Measurements from ENCODE around the gene NXPH3.

The NXPH3 gene

GRCh38 chr17:49576088-49576916 lies 631 bp downstream of the NXPH3 start:
- DNase-seq (ENCODE audit: low read depth): no peak

GRCh38 chr17:49576917-49577649 lies 1.4 kb downstream of the NXPH3 start:
- DNase-seq (ENCODE audit: low read depth): no peak

GRCh38 chr17:49577650-49577934 lies 1.9 kb downstream of the NXPH3 start:
- DNase-seq (ENCODE audit: low read depth): no peak

DNA sequence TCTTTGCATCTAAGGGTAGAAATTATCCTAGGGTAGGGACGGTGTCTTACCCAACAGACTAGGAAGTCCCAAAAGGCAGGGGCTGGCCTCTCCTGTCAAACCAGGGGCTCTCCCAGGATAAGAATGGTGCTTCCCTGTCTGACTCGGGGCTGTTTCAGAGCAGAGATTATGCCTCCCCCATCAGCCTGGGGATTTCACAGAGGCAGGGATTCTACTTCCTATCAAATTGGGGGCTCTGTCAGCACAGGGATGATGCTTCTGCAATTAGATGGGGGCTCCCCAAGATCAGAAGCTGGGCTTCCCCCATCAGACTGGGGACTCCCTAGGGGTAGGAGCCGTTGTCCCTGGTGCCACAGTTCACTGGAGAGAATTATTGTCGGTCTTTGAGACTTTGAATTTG lies 2.3 kb downstream of the NXPH3 start:
- no peak for DNase-seq (ENCODE audit: low read depth)

- no peak for DNase-seq (ENCODE audit: low read depth)
Measured at GRCh38 chr17:49578414-49578813, 2.7 kb downstream of the NXPH3 start.

DNA sequence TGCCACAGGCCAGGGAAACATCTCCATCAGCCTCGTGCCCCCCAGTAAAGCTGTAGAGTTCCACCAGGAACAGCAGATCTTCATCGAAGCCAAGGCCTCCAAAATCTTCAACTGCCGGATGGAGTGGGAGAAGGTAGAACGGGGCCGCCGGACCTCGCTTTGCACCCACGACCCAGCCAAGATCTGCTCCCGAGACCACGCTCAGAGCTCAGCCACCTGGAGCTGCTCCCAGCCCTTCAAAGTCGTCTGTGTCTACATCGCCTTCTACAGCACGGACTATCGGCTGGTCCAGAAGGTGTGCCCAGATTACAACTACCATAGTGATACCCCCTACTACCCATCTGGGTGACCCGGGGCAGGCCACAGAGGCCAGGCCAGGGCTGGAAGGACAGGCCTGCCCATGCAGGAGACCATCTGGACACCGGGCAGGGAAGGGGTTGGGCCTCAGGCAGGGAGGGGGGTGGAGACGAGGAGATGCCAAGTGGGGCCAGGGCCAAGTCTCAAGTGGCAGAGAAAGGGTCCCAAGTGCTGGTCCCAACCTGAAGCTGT lies 3.4 kb downstream of the NXPH3 start:
- DNase-seq (ENCODE audit: low read depth): no peak

- no peak for DNase-seq (ENCODE audit: low read depth)
Measured at GRCh38 chr17:49579522-49579921, 3.9 kb downstream of the NXPH3 start.

DNA sequence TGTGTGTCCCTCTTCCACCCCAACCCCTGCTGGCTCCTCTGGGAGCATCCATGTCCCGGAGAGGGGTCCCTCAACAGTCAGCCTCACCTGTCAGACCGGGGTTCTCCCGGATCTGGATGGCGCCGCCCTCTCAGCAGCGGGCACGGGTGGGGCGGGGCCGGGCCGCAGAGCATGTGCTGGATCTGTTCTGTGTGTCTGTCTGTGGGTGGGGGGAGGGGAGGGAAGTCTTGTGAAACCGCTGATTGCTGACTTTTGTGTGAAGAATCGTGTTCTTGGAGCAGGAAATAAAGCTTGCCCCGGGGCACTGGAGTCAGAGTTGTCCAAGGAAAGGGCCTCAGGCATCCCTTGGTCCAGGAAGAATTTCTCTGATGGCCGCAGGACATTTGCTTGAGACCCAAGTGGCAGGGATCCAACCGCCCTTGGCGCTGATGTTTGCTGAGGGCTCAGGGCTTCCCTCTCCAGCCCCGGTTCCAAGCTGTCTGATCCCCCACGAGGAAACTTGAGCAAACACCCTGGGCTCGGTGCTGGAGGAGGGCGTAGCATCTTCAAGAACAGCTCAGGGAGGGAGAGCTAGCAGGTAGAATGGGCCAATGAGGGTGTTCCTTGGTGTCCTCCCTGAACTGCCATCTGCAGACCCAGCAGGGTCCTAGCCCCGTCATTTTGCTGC lies 4.5 kb downstream of the NXPH3 start:
- no peak for DNase-seq (ENCODE audit: low read depth)

- no peak for DNase-seq (ENCODE audit: low read depth)
Measured at GRCh38 chr17:49580981-49581647, 5.4 kb downstream of the NXPH3 start.

DNA sequence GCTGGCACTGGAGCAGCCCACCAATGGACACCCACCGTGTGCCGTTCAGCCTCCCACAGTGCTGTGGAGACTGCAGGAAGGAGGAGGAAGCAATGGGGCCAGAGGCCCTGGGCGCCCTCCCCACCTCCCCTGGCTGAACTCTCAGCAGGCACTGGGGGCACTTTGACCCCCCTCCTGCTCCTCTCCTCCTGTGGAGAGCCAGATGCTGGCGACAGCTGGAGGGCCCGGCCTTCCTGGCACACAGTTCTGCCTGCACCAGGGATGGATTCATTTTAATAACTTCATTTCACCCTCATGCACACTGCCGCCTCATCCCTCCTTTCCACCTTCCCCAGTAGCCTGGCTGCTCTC lies 6.0 kb downstream of the NXPH3 start:
- DNase-seq (ENCODE audit: low read depth): no peak

DNA sequence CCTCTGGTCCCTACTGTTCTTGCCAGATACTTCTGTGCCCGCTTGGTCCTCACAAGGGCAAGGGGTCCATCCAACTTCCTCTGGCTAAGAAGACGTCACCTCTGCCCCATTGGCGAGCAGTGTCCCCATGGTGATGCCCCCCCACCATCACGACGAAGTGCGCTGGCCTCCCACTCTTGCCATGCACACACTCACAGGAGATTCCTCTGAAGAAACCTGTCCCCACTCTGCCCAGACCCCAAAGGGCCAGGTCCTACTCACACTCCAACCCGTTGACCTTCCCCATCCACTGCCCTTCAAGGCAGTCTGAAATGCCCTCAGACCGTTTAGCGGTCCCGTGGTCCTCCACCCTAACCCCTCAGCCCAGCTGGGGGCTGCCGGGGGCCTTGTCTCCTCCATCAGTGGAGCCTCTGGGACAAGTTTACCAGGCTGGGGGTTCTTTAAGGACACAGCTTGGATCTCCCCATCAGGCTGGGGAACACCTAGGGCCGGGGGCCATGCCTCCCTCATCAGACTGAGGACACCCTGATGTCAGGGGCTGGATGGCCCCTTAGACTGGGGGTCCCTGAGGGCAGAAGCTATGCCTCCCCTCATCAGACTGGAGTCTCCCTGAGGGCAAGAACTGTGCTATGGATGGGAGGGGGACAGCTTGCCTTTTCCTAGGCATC lies 6.5 kb downstream of the NXPH3 start:
- no peak for DNase-seq (ENCODE audit: low read depth)

DNA sequence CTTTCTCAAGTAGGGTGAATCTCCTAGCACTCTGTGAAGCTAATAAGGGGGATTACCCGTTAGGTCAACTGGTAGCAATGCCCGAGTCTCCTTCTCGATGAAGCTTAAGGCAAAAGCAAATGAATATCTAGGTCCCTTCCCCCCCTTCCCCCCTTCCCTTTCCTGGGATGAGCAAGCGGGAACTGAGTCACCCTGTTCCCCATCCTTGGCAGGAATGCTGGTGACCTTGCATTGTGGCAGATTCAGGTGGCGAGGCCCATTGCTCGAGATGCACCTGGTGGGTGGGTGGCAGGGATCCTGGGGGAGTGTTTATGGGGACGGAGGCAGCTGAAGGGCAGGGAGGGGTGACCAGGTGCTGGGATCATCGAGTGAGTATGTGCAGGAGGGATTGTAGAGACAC lies 7.1 kb downstream of the NXPH3 start:
- no peak for DNase-seq (ENCODE audit: low read depth)

DNA sequence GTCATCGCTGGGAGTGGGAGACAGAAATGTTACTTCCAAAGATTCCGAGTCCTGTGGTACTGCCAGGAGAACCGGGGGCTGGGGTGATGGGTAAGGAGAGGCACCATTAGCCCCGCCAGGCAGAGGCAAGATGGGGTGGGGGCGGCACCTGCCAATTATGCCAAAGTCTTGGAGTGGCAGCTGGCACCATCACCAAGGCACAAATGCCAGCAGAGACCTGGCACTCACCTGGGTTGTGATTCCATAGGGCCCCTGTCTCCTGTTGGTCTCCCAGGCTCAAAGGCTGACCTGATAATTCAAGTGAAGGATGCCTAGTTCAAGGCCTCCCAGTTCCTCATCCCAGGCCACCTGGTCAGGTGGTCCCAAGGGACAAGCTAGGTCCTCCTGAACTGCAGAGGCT lies 7.6 kb downstream of the NXPH3 start:
- no peak for DNase-seq (ENCODE audit: low read depth)

GRCh38 chr17:49583889-49584288 lies 8.2 kb downstream of the NXPH3 start:
- DNase-seq (ENCODE audit: low read depth): no peak

- no peak for DNase-seq (ENCODE audit: low read depth)
Measured at GRCh38 chr17:49585422-49586027, 9.9 kb downstream of the NXPH3 start.

DNA sequence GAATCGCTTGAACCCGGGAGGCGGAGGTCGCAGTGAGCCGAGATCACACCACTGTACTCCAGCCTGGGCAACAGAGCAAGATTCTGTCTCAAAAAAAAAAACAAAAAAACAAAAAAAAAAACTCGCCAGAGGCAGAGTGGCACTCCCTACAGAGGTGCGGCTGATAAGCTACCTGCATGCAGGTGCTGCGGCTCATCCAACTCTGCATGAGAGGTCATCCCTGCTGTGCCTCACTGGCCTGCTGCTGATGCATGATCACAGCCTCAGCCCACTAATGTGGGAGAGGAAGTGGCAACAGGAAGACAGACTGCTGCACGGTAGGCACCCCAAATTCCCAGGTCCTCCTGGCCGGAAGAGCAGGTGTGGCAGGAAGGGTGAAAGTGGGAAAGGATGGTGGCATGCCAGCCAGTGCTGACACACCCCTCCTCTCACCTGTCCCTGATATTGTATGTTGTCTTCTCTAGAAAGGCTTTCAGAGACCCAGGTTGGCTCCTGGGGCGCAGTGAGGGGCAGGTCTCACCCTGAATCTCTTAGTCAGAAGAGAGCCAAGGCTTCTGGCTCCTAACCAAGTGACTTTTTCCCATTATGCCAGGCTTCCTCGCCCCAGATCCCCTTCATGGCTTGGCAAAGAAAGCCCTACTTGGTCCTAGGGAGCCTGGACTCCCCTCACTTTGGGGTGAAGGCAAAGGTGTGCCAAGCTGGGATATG lies 11.8 kb downstream of the NXPH3 start:
- DNase-seq (ENCODE audit: low read depth): no peak

DNA sequence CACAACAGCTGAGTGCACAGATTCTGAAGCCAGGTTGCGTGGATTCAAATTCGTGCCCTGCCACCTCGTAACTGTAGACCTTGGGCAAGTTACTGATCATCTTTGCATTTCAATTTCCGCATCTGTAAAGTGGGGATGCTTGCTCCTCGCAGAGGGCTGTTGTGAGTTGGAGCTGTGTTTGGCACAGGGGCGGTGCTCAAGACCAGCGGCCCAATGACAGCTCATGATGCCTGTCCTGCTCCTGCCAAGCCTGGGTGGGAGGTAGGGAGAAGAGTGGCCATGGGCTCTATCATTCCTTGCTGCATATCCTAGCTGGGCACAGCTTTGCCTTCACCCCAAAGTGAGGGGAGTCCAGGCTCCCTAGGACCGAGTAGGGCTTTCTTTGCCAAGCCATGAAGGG lies 12.6 kb downstream of the NXPH3 start:
- no peak for DNase-seq (ENCODE audit: low read depth)

DNA sequence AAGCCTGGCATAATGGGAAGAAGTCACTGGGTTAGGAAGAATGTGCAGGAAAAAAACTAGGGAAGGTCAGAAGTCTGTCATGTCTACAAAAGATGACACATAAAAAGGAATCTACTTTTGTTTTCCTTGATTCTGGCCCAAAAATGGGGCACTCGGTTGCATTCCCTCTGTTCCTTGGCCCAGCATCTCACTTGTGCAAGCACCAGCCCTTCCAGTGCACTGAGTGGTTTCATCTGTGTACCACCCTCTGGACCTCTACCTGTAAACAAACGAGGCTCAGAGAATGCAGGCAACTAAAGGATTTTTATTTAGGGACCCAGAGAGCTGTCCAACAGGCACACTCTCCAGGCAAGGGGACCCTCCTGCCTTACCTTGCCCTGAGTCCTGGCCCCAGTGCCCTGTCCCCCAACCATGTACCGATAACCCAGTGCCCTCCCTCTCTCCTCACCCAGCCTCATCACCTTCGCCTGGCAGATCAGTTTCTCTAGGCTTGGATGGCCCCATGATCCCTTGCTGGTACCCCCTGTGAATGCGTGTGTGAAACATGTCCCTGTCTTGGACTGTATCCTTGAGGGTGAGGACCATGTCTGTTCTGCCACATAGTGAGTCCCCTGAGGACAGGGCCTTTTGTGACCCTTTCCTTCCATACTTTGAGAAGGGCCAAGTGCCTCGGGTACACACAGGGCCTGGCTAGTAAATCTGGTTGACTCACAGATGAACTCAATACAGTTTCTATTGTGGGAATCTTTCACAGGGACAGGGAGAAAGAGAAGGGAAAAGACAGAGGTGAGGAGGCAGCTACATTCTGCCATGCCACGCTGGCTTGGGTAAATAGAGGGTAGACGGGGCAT lies 13.3 kb downstream of the NXPH3 start:
- no peak for DNase-seq (ENCODE audit: low read depth)

DNA sequence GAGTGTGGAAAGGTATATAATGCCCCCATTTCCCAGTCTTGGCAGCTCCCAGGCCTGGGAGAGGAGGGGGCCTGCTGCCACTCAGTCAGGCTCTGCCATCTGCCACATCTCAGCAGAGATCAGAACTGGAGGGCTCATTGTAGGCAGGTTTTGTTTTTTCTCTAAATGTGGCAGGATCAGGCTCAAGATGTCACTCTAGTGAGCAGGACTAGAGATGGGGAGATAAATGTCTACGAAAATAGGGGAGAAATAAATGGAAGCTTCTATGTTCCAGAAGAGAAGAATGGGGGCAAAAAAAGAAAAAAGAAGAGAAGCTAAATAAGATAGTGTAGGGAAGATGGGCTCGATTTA lies 13.9 kb downstream of the NXPH3 start:
- no peak for DNase-seq (ENCODE audit: low read depth)

GRCh38 chr17:49590874-49591273 lies 15.2 kb downstream of the NXPH3 start:
- DNase-seq (ENCODE audit: low read depth): no peak

Measured in activated T-cell treated with anti-CD3 and anti-CD28 coated beads for 48 hours (primary cell).